GM12873 (cell line): ENCODE results near the gene CUBN.

Experiments used
- TF ChIP-seq, protein P1 (sequence below): IDR thresholded peaks from 2 replicates; pipeline ENCODE4 v1.5.1; 2012; ENCODE audit warnings: low read depth, mild to moderate bottlenecking, moderate library complexity, low read length, control low read depth; ENCODE audit not compliant: insufficient read depth; ENCODE audit errors: missing control alignments

Gene CUBN

GRCh38 chr10:17062009-17062408 is 67.6 kb downstream of the CUBN start:
- TF ChIP-seq, protein P1, sequence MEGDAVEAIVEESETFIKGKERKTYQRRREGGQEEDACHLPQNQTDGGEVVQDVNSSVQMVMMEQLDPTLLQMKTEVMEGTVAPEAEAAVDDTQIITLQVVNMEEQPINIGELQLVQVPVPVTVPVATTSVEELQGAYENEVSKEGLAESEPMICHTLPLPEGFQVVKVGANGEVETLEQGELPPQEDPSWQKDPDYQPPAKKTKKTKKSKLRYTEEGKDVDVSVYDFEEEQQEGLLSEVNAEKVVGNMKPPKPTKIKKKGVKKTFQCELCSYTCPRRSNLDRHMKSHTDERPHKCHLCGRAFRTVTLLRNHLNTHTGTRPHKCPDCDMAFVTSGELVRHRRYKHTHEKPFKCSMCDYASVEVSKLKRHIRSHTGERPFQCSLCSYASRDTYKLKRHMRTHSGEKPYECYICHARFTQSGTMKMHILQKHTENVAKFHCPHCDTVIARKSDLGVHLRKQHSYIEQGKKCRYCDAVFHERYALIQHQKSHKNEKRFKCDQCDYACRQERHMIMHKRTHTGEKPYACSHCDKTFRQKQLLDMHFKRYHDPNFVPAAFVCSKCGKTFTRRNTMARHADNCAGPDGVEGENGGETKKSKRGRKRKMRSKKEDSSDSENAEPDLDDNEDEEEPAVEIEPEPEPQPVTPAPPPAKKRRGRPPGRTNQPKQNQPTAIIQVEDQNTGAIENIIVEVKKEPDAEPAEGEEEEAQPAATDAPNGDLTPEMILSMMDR = no peak

DNA sequence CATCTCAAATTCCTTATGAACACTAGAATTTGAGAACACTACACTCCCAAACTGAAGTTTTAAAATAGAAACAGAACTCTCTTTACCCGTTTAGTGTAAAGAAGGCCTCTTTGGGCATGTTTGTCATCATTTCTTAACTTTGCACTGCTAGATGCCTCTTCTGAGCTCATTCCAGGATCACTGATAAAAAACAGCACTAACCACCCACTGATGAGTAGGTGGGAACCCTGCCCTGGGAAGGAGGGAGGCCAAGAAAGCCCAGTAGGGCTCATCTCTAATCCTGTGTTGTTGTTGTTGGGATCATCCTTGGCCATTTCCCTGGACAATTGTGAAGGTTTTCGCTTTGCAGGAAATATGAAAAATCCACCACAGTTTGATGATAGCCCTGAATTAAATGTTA is 68.2 kb downstream of the CUBN start:
- TF ChIP-seq, protein P1 = no peak

DNA sequence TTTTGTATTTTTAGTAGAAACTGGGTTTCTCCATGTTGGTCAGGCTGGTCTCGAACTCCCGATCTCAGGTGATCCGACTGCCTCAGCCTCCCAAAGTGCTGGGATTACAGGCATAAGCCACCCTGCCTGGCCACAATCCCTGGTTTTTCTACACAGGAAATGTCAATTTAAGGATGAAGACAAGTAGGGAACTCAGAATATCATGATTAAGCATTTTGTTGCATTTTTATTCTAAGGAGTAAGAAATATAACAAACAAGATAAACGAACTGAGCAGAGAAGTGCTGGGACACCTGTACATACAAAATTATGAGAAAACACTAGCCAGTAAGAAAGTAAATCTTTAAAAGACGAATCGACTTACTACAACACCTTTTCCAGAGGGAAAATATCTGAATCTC is 69.3 kb downstream of the CUBN start:
- TF ChIP-seq, protein P1 = no peak

DNA sequence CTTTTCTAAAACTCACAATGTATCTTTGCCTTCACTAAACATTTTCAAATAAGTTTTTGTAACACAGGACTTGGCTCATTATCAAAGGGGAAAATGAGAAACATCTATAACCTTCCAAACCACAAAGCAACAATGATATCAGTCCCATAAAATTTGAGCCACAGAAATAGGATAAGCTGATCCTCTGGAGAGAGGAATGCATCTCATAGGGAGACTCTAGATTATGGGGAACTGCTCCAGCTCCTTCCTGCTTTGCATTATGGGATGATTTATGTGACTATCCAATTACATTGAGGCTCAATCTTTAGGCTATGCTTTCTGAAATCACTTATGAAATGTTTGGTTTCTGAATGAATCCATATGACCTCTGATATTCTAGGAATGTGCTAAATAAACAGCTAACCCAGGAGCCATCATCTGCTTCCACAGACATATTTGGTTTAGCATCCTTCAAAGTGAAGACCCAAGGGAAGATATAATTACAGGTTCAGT is 70.4 kb downstream of the CUBN start:
- TF ChIP-seq, protein P1 = no peak

DNA sequence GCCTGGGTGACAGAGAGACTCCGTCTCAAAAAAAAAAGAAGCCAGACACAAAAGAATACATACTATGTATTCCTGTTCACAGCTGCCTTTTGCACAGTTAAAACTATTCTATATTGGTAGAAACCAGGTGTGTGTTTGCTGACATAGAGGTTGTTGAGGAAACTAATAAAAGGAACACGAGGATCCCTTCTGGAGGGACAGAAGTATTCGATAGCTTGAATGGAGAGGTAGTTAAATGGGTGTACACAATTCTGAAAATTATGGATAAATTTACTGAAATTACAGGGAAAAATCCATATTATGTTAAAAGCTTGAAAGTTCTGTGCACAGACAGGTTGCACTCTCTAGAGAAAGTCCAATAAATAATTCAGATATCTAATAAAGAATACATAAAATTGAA is 71.5 kb downstream of the CUBN start:
- TF ChIP-seq, protein P1 = no peak

GRCh38 chr10:17056781-17057428 is 72.7 kb downstream of the CUBN start:
- TF ChIP-seq, protein P1 = no peak

GRCh38 chr10:17053513-17053912 is 76.1 kb downstream of the CUBN start:
- TF ChIP-seq, protein P1 = no peak
